Measurements from ENCODE around the gene PTPRE.

GRCh38 chr10:128062881-128063563 is 156.1 kb downstream of the PTPRE start:
- TF ChIP-seq POLR2A (IDR thresholded peaks at IDR 0.05) (no peak), CTCF (IDR thresholded peaks at IDR 0.05) (no peak), EP300 (IDR thresholded peaks at IDR 0.05) (peak in 1 of 4 donors; percentile 22)

Measured in upper lobe of left lung (tissue), 4 donors.